ENCODE data around the gene FAM149A.

Gene FAM149A

DNA sequence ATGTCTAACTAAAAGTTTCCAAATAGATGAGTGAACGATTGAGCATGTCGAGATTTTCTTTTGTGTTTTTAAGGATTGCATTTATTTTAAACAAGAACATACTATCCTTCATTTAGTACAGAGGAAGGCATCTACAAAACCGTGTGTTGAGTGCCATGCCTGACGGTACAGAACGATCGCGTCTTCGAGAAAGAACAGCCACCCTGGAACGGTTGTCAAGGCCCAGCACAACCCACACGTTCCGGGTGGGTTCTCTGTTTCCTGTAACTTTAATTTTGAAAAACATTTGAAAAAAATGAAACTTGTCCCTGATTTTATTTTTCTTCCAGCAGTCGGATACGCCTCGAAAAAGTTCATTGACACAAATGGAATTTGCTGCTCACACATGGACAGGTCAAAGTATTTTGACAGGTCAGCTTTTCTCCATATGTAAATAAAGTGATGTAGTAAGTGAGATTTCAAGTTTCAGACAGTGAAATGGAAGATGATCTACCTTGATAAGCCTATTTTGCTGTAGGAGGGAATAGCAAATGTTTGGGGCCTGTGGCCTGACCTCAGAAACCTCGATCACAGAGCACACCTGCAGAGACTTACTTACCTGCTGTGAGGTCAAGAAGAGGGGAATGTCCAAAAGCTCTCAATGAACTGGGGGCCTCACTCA is 62.5 kb downstream of the FAM149A start:
- H3K4me1 ChIP-seq (ENCODE audit: control insufficient read depth, insufficient read depth, low read length): no peaks in the 10 kb centered on the region
- H3K9me3 ChIP-seq (replicated peaks; ENCODE audit: low read length): no peaks in the 10 kb centered on the region
- no peaks in the 10 kb centered on the region for H3K27me3 ChIP-seq (ENCODE audit: control insufficient read depth, insufficient read depth, low read length)
- H3K9ac ChIP-seq (ENCODE audit: low read depth, low read length): no peak overlapping the region
- no peaks in the 10 kb centered on the region for H3K36me3 ChIP-seq (ENCODE audit: insufficient read depth, low read length)
- H3K4me2 ChIP-seq (ENCODE audit: low read length): no peak overlapping the region
- no peak overlapping the region for H3K4me3 ChIP-seq (ENCODE audit: low read length)

DNA sequence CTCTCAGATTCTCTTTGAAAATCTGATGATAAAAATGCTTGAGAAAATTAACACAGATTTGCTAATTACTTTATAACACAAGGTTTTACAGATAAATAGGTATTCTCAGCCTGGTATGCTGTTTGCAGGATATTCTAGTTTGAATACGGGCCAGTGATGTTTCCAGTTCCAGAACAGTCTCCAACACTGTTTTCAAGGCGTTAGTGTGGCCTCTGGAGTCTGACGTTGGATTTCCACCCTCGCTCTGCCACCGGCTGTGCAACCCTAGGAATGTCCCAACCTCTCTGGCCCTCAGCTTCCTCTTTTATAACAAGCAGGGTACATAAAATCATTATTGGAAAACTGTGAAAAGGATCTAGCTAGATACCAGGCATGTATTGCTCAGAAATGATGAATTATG is 63.1 kb downstream of the FAM149A start:
- no peak overlapping the region for H3K4me2 ChIP-seq (ENCODE audit: low read length)
- H3K9ac ChIP-seq (ENCODE audit: low read depth, low read length): no peak overlapping the region
- H3K27me3 ChIP-seq (ENCODE audit: control insufficient read depth, insufficient read depth, low read length): no peaks in the 10 kb centered on the region
- H3K9me3 ChIP-seq (replicated peaks; ENCODE audit: low read length): no peaks in the 10 kb centered on the region
- no peaks in the 10 kb centered on the region for H3K4me1 ChIP-seq (ENCODE audit: control insufficient read depth, insufficient read depth, low read length)
- H3K36me3 ChIP-seq (ENCODE audit: insufficient read depth, low read length): no peaks in the 10 kb centered on the region
- no peak overlapping the region for H3K4me3 ChIP-seq (ENCODE audit: low read length)

DNA sequence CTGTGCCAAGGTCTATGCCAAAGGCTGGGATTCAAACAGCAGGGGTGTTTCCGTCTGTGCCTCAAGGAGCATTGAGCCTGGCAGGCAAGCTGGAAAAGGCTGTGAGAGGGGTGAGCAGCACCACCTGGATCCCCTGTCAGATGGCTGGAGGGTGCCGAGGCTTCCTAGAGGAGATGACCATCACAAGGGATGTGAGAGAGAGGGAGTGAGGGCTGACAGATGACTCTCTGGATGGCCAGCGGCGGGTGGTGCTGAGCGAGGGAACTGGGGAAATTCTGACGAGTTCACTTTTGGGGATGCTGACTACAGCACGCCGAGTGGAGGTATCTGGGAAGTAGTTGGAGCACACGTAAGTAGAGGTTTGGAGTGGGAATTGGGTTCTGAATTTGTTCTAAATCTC is 64.2 kb downstream of the FAM149A start:
- no peak overlapping the region for H3K4me3 ChIP-seq (ENCODE audit: low read length)
- no peaks in the 10 kb centered on the region for H3K9me3 ChIP-seq (replicated peaks; ENCODE audit: low read length)
- no peak overlapping the region for H3K4me2 ChIP-seq (ENCODE audit: low read length)
- no peaks in the 10 kb centered on the region for H3K36me3 ChIP-seq (ENCODE audit: insufficient read depth, low read length)
- H3K27me3 ChIP-seq (ENCODE audit: control insufficient read depth, insufficient read depth, low read length): no peaks in the 10 kb centered on the region
- H3K4me1 ChIP-seq (ENCODE audit: control insufficient read depth, insufficient read depth, low read length): no peaks in the 10 kb centered on the region
- no peak overlapping the region for H3K9ac ChIP-seq (ENCODE audit: low read depth, low read length)

DNA sequence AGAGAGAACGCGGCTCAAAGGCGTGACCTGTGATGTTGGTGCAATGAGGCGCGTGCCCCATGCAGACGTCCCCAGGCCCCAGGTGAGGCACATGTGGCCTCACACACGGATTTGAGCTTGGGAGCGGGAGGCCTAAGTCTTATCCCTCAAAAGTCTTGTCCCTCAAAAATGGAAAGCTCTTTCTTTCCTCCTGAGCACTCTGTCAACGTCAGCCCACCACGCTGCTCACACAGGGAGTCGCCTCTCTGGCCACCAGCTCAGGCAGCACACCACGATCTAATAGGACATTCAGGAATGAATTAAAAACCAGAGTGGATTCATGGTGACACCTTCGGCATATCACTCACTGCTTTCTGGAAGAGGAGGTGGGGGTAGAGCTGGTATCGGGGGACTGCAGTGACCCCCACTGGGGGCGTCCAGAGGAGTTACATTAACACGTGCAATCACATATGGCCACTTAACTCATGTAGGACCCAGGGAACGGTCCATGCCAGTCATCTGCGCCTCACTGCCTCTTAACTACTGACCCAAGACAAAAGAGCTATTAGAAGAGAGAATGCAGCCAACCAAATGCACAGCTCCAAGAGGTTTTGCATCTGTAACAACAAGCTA is 64.9 kb downstream of the FAM149A start:
- no peak overlapping the region for H3K9ac ChIP-seq (ENCODE audit: low read depth, low read length)
- no peak overlapping the region for H3K4me3 ChIP-seq (ENCODE audit: low read length)
- H3K4me1 ChIP-seq (ENCODE audit: control insufficient read depth, insufficient read depth, low read length): no peaks in the 10 kb centered on the region
- no peak overlapping the region for H3K4me2 ChIP-seq (ENCODE audit: low read length)
- no peaks in the 10 kb centered on the region for H3K9me3 ChIP-seq (replicated peaks; ENCODE audit: low read length)
- H3K27me3 ChIP-seq (ENCODE audit: control insufficient read depth, insufficient read depth, low read length): no peaks in the 10 kb centered on the region
- H3K36me3 ChIP-seq (ENCODE audit: insufficient read depth, low read length): no peaks in the 10 kb centered on the region

DNA sequence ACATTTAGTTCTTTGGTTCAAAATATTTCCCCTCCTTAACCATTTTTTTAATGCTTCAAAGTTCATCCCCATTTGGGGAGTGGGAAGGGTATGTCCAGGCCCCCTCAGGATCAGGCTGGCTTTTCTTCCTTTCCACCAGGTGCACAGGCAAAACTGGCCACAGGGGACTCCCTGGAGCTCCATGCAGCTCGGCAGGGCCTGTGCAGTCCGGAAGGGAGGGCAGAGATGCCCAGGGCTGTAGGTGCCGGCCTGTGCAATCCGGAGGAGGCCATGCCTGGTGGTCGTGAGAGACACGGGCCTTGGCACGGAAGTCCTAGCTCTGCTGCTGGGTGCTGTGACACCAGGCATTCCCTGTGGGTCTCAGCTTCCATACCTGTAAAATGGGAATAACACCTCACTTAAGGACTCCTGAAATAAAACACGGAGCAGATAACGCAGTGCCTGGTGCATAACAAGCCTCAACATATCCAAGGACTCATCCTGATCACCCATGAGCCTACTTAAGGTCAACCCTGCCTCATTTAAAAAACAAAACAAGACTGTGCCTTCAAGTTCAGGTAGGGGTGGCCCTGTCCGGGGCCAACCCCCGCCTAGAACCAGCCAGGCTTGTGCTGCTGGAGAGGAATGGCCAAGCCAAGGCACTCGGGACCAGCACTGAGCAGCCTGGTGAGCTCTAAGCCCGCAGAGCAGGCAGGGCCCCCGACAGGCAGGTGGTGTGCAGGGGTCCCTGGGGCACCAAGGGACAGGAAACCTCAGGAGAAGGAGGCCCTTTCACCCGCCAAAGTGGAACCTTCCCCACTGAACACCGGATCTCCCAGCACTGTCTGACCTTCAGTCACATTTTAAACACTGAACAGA is 65.7 kb downstream of the FAM149A start:
- Histone ChIP-seq H3K4me3 (ENCODE audit: low read length) (no peak overlapping the region), H3K4me1 (ENCODE audit: control insufficient read depth, insufficient read depth, low read length) (no peaks in the 10 kb centered on the region), H3K9ac (ENCODE audit: low read depth, low read length) (no peak overlapping the region), H3K4me2 (ENCODE audit: low read length) (no peak overlapping the region), H3K27me3 (ENCODE audit: control insufficient read depth, insufficient read depth, low read length) (no peaks in the 10 kb centered on the region), H3K9me3 (replicated peaks; ENCODE audit: low read length) (no peaks in the 10 kb centered on the region), H3K36me3 (ENCODE audit: insufficient read depth, low read length) (no peaks in the 10 kb centered on the region)

DNA sequence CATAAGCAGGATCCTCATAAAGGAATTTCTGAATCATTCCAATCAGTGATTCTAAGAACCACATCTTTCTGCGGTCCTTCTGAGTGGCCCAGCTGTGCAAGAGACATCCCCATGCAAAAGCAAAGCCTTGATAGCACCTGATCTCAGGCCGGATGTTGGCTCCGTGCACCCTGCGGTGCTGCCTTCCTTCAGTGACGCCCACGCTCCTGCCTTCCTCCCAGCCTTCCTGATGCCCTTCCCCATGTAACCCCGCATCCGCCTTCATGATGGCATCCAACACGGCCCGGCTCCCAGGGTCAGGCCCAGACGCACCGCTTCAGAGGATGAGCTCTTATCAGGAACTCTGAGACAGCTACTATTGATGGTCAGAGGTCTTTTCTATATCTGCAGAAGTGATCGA is 66.5 kb downstream of the FAM149A start:
- no peak overlapping the region for H3K4me2 ChIP-seq (ENCODE audit: low read length)
- H3K9me3 ChIP-seq (replicated peaks; ENCODE audit: low read length): no peaks in the 10 kb centered on the region
- H3K36me3 ChIP-seq (ENCODE audit: insufficient read depth, low read length): no peaks in the 10 kb centered on the region
- H3K9ac ChIP-seq (ENCODE audit: low read depth, low read length): no peak overlapping the region
- no peak overlapping the region for H3K4me3 ChIP-seq (ENCODE audit: low read length)
- no peaks in the 10 kb centered on the region for H3K27me3 ChIP-seq (ENCODE audit: control insufficient read depth, insufficient read depth, low read length)
- H3K4me1 ChIP-seq (ENCODE audit: control insufficient read depth, insufficient read depth, low read length): no peaks in the 10 kb centered on the region

DNA sequence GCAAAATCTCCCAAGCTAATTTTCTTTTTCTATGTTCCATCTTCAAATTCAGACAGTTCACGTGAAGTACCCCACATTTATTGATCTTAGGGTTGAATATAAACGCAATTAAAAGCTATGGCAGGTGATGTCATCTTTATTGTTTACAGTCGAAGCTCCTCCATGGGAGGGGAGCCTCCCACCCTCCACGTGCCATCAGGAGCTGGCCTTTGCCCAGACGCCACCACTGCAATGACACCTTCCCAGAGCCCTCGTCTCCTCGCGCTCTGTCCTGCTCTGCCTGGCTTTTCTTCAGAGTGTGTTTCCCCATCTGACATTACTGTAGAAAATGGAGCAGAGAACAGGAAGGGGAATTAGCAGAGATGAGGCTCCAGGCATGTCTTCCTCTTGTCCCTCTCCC is 68.0 kb downstream of the FAM149A start:
- Histone ChIP-seq H3K36me3 (ENCODE audit: insufficient read depth, low read length) (no peaks in the 10 kb centered on the region), H3K4me1 (ENCODE audit: control insufficient read depth, insufficient read depth, low read length) (no peaks in the 10 kb centered on the region), H3K4me3 (ENCODE audit: low read length) (no peak overlapping the region), H3K27me3 (ENCODE audit: control insufficient read depth, insufficient read depth, low read length) (no peaks in the 10 kb centered on the region), H3K4me2 (ENCODE audit: low read length) (no peak overlapping the region), H3K9ac (ENCODE audit: low read depth, low read length) (no peak overlapping the region), H3K9me3 (replicated peaks; ENCODE audit: low read length) (no peaks in the 10 kb centered on the region)

DNA sequence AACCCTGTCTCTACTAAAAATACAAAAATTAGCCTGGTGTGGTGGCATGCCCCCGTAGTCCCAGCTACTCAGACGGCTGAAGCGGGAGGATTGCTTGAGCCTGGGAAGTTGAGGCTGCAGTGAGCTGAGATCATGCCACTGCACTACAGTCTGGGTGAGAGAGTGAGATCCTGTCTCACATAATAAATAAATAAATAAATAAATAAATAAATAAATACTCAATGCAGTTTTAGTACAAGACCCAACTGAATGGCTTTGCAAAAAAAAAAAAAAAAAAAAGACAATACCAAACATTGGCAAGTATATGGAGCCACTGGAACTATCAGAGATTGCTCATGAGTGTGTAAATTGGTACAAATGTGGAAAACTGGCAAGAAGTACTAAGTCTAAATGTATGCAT is 83.6 kb downstream of the FAM149A start:
- no peak overlapping the region for H3K4me3 ChIP-seq (ENCODE audit: low read length)
- H3K4me1 ChIP-seq (ENCODE audit: control insufficient read depth, insufficient read depth, low read length): peaks cover 3% of the 10 kb centered on the region
- no peaks in the 10 kb centered on the region for H3K36me3 ChIP-seq (ENCODE audit: insufficient read depth, low read length)
- H3K4me2 ChIP-seq (ENCODE audit: low read length): no peak overlapping the region
- H3K27me3 ChIP-seq (ENCODE audit: control insufficient read depth, insufficient read depth, low read length): no peaks in the 10 kb centered on the region
- no peaks in the 10 kb centered on the region for H3K9me3 ChIP-seq (replicated peaks; ENCODE audit: low read length)
- no peak overlapping the region for H3K9ac ChIP-seq (ENCODE audit: low read depth, low read length)

DNA sequence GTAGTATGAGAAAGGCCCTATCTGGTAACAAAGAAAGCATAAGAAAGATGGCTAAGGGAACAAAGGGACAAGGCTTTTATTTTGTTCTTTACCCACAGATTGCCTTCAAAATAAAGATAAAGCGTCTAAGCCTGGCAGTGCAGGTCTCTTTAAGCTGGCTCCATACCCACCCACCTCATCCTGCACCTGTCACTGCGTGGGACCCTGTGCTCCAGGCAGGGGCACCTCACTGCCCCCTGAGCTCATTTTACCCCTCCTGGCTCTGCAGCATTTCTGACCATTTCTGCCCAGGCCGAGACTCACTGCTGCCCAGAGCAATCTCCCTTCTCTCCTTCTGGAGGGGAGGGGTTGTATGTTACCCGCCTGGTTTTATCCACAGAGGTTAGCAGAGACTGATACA is 85.2 kb downstream of the FAM149A start:
- Histone ChIP-seq H3K9me3 (replicated peaks; ENCODE audit: low read length) (no peaks in the 10 kb centered on the region), H3K4me1 (ENCODE audit: control insufficient read depth, insufficient read depth, low read length) (peaks cover 7% of the 10 kb centered on the region), H3K36me3 (ENCODE audit: insufficient read depth, low read length) (no peaks in the 10 kb centered on the region), H3K4me2 (ENCODE audit: low read length) (peak overlapping the region; percentile 79), H3K4me3 (ENCODE audit: low read length) (no peak overlapping the region), H3K27me3 (ENCODE audit: control insufficient read depth, insufficient read depth, low read length) (no peaks in the 10 kb centered on the region), H3K9ac (ENCODE audit: low read depth, low read length) (no peak overlapping the region)

DNA sequence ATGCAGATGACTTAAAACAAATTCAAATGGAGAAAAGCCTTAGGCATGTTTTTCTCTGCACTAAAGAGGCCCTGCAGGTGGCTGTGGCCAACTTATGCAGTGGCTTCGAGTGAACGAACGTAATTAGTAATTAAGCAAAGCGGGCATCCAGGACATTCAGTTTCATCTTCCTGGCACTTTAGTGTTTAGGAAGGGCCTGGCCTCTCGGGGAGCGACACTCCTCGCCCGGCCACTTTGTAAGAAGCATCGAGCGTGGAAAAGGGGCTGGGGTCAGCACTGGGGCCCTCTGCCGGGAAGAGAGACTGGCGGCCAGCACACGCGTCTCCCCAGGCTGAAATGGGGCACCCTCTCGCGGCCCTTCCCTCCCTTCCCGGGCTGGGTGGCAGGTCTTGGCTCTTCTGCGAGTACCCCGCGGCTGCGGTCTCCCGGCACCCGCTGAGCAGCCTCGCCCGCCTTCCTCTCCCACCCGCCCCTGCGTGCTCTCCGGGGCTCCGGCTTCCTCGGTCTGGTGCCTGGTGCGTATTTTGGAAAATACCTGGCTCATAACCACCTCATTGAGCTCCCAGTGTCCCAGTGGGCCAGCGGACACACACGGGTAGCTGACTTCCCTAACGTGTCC is 86.2 kb downstream of the FAM149A start:
- Histone ChIP-seq H3K9me3 (replicated peaks; ENCODE audit: low read length) (no peaks in the 10 kb centered on the region), H3K4me1 (ENCODE audit: control insufficient read depth, insufficient read depth, low read length) (peaks cover 7% of the 10 kb centered on the region), H3K36me3 (ENCODE audit: insufficient read depth, low read length) (no peaks in the 10 kb centered on the region), H3K27me3 (ENCODE audit: control insufficient read depth, insufficient read depth, low read length) (no peaks in the 10 kb centered on the region), H3K4me3 (ENCODE audit: low read length) (peak overlapping the region; percentile 97), H3K9ac (ENCODE audit: low read depth, low read length) (peak overlapping the region; percentile 90), H3K4me2 (ENCODE audit: low read length) (peak overlapping the region; percentile 79)

DNA sequence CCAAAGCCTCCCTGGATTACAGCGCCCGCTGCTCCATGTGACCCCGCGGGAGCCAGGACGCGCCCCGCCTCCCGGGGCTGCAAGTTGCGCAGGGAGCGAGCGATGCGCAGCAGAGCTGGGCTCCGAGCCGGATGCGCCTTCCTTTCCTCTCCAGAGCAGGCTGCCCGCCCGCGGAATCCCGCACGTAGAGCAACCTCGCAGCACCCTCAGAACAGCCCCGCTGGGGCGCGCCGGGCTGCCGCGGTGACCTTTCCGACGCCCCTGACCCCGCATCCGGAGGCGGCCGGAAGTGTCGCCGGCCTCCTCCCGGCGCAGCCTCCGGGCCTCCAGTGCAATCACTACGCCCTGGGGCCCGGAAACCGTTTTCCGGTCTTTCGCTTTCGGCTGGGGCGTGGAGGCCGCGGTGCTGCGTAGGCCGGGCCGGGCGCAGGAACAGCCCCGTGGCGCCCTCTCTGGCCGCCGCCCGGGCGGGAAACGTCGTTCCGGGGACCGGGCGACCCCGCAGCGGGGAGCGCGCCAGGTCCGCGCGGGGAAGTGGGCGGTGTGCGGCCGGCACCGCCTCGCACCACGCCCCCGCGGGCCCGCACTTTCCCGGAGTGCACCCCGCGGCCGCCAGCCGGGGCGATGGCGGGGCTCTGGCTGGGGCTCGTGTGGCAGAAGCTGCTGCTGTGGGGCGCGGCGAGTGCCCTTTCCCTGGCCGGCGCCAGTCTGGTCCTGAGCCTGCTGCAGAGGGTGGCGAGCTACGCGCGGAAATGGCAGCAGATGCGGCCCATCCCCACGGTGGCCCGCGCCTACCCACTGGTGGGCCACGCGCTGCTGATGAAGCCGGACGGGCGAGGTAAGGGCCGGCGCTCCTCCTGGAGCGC is 86.9 kb downstream of the FAM149A start, which contains the start of gene CYP4V2:
CYP4V2 (plus strand) TSS at position 368 of the 866 bp plus-strand sequence; CDS start at position 625, 257 bp downstream.
- H3K9ac ChIP-seq (ENCODE audit: low read depth, low read length): peak within 1 kb of the TSS; percentile 90
- no peaks in the 10 kb centered on the region for H3K27me3 ChIP-seq (ENCODE audit: control insufficient read depth, insufficient read depth, low read length)
- no peaks in the 10 kb centered on the region for H3K36me3 ChIP-seq (ENCODE audit: insufficient read depth, low read length)
- H3K4me1 ChIP-seq (ENCODE audit: control insufficient read depth, insufficient read depth, low read length): peaks cover 7% of the 10 kb centered on the region
- H3K4me3 ChIP-seq (ENCODE audit: low read length): peak within 1 kb of the TSS; percentile 97
- H3K9me3 ChIP-seq (replicated peaks; ENCODE audit: low read length): no peaks in the 10 kb centered on the region
- peak within 1 kb of the TSS; percentile 79 for H3K4me2 ChIP-seq (ENCODE audit: low read length)
